ENCODE results near the gene B3GNT5. TPM values are rescaled to one million over a fixed set of nuclear protein-coding genes. Genes with fewer than 3 reads are reported as not detected.
A peak's percentile ranks its signal among the peaks of the same experiment; 100 is the strongest.

The B3GNT5 gene
- total and polyA plus RNA-seq, 9 of the 15 experiments (the other 6 are each of a cell fraction or from before 2014, with no cell fraction given): 8.8 to 23.8 (median 14.4) TPM

- Histone ChIP-seq H4K20me1 (replicated peaks; ENCODE audit: control insufficient read depth, insufficient read depth, low read length) (no peaks in the 10 kb centered on the region), H3K4me1 (replicated peaks in 1 of 2; ENCODE audit: control insufficient read depth in 2 of 2, insufficient read depth in 2 of 2, low read length in 2 of 2) (peaks cover 0 to 3% of the 10 kb centered on the region in 2 experiments; a peak in 1 of 5 replicates), H3K27me3 (ENCODE audit: control insufficient read depth in 2 of 2, insufficient read depth in 2 of 2, low read length in 2 of 2) (no peaks in the 10 kb centered on the region), H3K9ac (ENCODE audit: insufficient read depth in 1 of 2, low read depth in 2 of 2, low read length in 2 of 2) (no peak overlapping the region), H3K9me1 (ENCODE audit: control insufficient read depth, insufficient read depth, low read length) (no peaks in the 10 kb centered on the region), H3K9me3 (replicated peaks; ENCODE audit: control insufficient read depth, insufficient read depth, low read depth, low read length) (0 out of 2 replicates have a peak, but pooled peaks cover 2% of the 10 kb centered on the region), H3K79me2 (ENCODE audit: control insufficient read depth, insufficient read depth, low read length) (no peaks in the 10 kb centered on the region), H3K4me2 (ENCODE audit: insufficient read depth, low read length) (no peak overlapping the region), H3K27ac (ENCODE audit: extremely low read depth, low read depth, low read length) (no peak overlapping the region), H3K4me3 (no peak overlapping the region), H2AFZ (ENCODE audit: low read depth, low read length) (no peak overlapping the region), H3K36me3 (ENCODE audit: control insufficient read depth, insufficient read depth, low read length) (no peaks in the 10 kb centered on the region; the same call in 2 of the 3 replicates)
- ChIA-PET CTCF (ENCODE audit: low intra/inter-chr PET ratio) (interaction anchor here (0.7 kb wide), 1 partner anchor 15 kb away, joined by 3 read pairs; no protein-coding TSS in a partner anchor), POLR2A (interaction anchor here (0.8 kb wide), 1 partner anchor 9 kb away, joined by 3 read pairs; no protein-coding TSS in a partner anchor)
- TF ChIP-seq TRIM28 (IDR thresholded peaks at IDR 0.05): peak; percentile 94
- TF ChIP-seq CBX3 (IDR thresholded peaks at IDR 0.05; ENCODE audit: borderline replicate concordance in 1 of 2, low read length in 2 of 2): peak in 1 of 2 experiments; percentile 91; a peak in 2 of 3 replicates
- no peak for TF ChIP-seq MEF2D (tag; conservative IDR thresholded peaks at IDR 0.05; ENCODE audit: low read depth)
- peak; percentile 75; the same call in 1 of the 2 replicates for TF ChIP-seq CBX5 (IDR thresholded peaks at IDR 0.05; ENCODE audit: borderline replicate concordance, low read depth)
- no peak for TF ChIP-seq HDGF (IDR thresholded peaks at IDR 0.05)
- no peak for TF ChIP-seq ETV6 (IDR thresholded peaks at IDR 0.05; ENCODE audit: borderline replicate concordance in 1 of 2, low read depth in 2 of 2, low read length in 1 of 2)
- TF ChIP-seq ETV6 (CRISPR knock-in tag; IDR thresholded peaks at IDR 0.05; ENCODE audit: borderline replicate concordance): no peak
- peak; percentile 42; the same call in 1 of the 2 replicates for TF ChIP-seq ZNF507 (tag; conservative IDR thresholded peaks at IDR 0.05)
- peak in 1 of 2 experiments; percentile 65; a peak in 1 of 4 replicates for TF ChIP-seq TRIM24 (IDR thresholded peaks at IDR 0.05)
- no peak for TF ChIP-seq ZBTB43 (CRISPR knock-in tag; IDR thresholded peaks at IDR 0.05)
- TF ChIP-seq NFXL1 (CRISPR knock-in tag; IDR thresholded peaks at IDR 0.05): no peak
- no peak for FAIRE-seq
- no TSS peak for BruUV-seq (replicated peaks)
- no peak for DNase-seq (ENCODE audit: extremely low read depth in 1 of 4, low spot score in 3 of 4)
- ATAC-seq: no peak
- in situ Hi-C loops (cut with MboI) (no loop called here), intact Hi-C loops (cut with micrococcal nuclease) (no loop called here)
Observed at GRCh38 chr3:183203670-183204069, 49.4 kb upstream of the B3GNT5 start.
